EL (cell line): ENCODE data around the gene ZNF140.

ENCODE experiments used
- DNase-seq: peaks from one replicate; pipeline ENCODE4 v3.0.0-alpha.2; 2016

ZNF140 gene

GRCh38 chr12:133130808-133131128 is 50.0 kb downstream of the ZNF140 start:
- DNase-seq, result no peak

- no peak for DNase-seq
Measured at GRCh38 chr12:133135747-133136146, 55.0 kb downstream of the ZNF140 start.

GRCh38 chr12:133145981-133146380 is 65.3 kb downstream of the ZNF140 start:
- DNase-seq, result no peak

DNA sequence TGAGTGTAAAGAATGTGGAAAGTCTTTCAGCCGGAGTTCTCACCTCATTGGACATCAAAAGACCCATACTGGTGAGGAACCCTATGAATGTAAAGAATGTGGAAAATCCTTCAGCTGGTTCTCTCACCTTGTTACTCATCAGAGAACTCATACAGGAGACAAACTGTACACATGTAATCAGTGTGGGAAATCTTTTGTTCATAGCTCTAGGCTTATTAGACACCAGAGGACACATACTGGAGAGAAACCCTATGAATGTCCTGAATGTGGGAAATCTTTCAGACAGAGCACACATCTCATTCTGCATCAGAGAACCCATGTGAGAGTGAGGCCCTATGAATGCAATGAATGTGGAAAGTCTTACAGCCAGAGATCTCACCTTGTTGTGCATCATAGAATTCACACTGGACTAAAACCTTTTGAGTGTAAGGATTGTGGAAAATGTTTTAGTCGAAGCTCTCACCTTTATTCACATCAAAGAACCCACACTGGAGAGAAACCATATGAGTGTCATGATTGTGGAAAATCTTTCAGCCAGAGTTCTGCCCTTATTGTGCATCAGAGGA is 75.5 kb downstream of the ZNF140 start:
- DNase-seq, result no peak
